Melanocyte of skin (primary cell): ENCODE data around the gene KRT6B. TPM values are rescaled to one million over a fixed set of nuclear protein-coding genes. Genes with fewer than 3 reads are reported as not detected.

ENCODE experiments used
- total RNA-seq, 2 donors: library from RNA; depleted of rRNA; stranded (reverse); fragments of >200 nt; gene quantifications; 2 replicates each; pipeline ENCODE4 v1.2.3, GENCODE V29; 2012

Gene KRT6B
- under 1 TPM in 1 of 2 donors, not detected in 1; 0.34 TPM for total RNA-seq

GRCh38 chr12:52452101-52452500, at the start of gene KRT6B:
Gene KRT6B (minus strand): TSS chr12:52452146. CDS start chr12:52452078, 68 bp downstream.

DNA sequence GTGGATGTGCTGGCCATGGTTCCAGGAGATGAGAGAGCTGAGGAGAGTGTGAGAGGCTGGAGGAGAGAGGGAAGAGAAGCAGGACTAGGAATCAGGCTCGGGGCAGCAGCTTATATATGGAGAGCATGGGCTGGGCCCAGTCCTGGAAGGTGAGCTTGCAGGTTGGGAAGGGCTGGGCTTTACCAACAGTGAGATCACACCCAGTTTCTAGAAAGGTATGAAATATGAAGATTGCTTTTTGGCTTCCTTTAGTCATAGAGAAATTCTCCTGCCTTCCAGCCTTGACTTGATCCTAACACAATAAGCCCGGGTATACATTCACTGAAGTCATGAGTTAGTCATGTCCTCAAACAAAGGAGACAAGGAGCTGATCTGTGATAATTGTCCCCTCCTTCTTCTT, 41.2 kb upstream of the KRT6B start, which contains the start of gene KRT6A:
TSS of gene KRT6A (minus strand) at position 86 of the 400 bp plus-strand sequence. CDS start at position 17, 69 bp downstream.

DNA sequence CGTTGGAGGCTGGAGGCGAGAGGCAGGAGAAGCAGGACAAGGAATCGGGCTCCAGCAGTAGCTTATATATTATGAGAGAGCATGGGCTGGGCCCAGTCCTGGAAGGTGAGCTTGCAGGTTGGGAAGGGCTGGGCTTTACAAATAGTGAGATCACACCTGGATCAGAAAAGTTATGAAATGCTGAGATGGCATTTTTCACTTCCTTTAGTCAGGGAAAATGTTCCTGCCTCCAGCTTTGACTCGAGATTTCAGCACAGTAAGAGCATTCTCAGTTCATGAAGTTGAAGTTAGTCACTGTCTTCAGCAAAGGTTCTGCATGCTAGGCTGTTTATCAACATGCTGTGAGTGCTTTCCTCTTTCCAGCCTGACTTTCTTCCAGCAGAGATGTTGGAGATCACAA, 21.8 kb upstream of the KRT6B start, which contains the start of gene KRT6C:
TSS of gene KRT6C (minus strand) at position 38 of the 400 bp plus-strand sequence. CDS start 68 bp downstream, outside the sequence.

GRCh38 chr12:52434081-52434733, 17.7 kb downstream of the KRT6B start, which contains the start of gene KRT75:
Gene KRT75 (minus strand): TSS chr12:52434371. CDS start chr12:52434304, 67 bp downstream.

DNA sequence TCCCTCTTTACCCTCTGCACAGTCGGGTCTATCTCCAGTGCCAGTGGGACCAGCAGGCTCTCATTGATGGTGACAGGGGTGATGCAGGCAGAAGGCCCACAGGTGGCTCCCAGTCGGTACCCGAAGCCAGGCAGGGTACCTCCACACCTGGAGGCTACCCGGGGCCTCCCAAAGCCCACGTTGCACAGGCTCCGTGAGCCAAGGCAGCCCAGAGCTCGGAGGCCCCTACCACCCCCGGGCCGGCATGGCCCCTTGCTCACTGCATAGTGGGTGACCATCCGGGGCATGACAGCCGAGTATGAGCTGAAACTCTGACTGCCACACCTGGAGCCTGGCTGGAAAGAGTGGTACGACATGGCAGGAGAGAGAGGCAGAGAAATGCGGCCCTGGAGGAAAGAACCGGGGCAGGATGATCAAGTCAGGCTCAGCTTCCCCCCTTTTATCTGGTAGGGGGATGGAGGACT, 46.0 kb downstream of the KRT6B start, which contains the start of gene KRT82:
TSS of gene KRT82 (minus strand) at position 414 of the 464 bp plus-strand sequence. CDS start at position 356, 58 bp downstream.

Other genes with a start within 250 kb of the KRT6B start
- under 1 TPM; under 0.01 to 1.00 TPM for gene KRT7, start 218.9 kb downstream of the KRT6B start, total RNA-seq
- not detected for gene KRT86, start 177.5 kb downstream of the KRT6B start, total RNA-seq
- gene KRT81, start 160.6 kb downstream of the KRT6B start, total RNA-seq, result not detected
- gene KRT83, start 130.7 kb downstream of the KRT6B start, total RNA-seq, result not detected
- gene KRT85, start 84.7 kb downstream of the KRT6B start, total RNA-seq, result not detected
- gene KRT84, start 66.5 kb downstream of the KRT6B start, total RNA-seq, result not detected
- not detected for gene KRT82, start 45.8 kb downstream of the KRT6B start, total RNA-seq
- not detected for gene KRT75, start 17.8 kb downstream of the KRT6B start, total RNA-seq
- not detected for gene KRT6C, start 21.7 kb upstream of the KRT6B start, total RNA-seq
- gene KRT6A, start 41.1 kb upstream of the KRT6B start, total RNA-seq, result 1 to 10 TPM in 1 of 2 donors, not detected in 1; 1.0 TPM
- gene KRT5, start 68.2 kb upstream of the KRT6B start, total RNA-seq, result under 1 TPM in 1 of 2 donors, not detected in 1; 0.69 TPM
- not detected for gene KRT71, start 101.0 kb upstream of the KRT6B start, total RNA-seq
- not detected for gene KRT74, start 121.7 kb upstream of the KRT6B start, total RNA-seq
- not detected for gene KRT72, start 149.3 kb upstream of the KRT6B start, total RNA-seq
- not detected for gene KRT73, start 166.4 kb upstream of the KRT6B start, total RNA-seq
- gene KRT2, start 200.1 kb upstream of the KRT6B start, total RNA-seq, result not detected
- not detected for gene KRT1, start 228.3 kb upstream of the KRT6B start, total RNA-seq